ENCODE measurements around the gene FYCO1.

DNA sequence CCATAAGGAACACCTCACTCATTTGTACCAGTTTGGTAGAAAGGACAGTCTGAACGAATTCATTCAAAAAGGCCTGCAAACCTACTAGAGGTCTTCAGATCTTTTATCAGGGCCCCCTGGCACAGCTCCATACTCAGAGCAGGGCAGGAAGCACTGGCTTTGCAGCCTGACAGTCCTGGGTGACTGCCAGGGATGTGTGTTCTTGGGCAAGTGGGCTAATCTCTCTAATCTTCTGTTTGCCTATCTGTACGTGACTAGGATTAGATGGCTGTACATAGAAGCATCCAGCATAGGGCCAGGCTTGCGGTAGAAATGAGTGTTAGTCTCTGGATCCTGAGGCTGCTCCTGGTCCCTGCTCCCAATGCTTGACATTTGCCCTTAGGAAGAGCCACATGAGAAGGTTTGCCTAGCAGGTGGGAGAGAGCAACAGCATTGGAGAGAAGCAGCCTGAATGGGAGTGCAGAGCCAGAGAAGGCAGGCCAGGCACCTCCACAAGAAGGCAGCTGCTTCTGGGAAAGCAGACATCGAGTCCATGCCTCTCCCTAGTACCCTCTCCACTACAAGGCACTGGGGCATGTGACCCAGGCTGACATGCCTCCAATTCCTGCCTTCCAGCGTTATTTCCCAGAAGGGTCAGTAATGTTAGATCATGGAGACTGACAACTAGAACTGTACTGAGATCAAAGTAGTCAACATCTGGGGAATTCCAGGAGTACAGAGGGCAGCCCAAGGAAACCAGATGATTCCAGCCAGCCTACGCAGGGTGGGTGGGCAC, 53.4 kb downstream of the FYCO1 start:
- TF ChIP-seq CTCF (IDR thresholded peaks at IDR 0.05) (no peak), POLR2A (IDR thresholded peaks at IDR 0.05) (no peak)

All from Peyer's patch (tissue), 4 donors.